ENCODE measurements around the gene BRINP2.

The BRINP2 gene

DNA sequence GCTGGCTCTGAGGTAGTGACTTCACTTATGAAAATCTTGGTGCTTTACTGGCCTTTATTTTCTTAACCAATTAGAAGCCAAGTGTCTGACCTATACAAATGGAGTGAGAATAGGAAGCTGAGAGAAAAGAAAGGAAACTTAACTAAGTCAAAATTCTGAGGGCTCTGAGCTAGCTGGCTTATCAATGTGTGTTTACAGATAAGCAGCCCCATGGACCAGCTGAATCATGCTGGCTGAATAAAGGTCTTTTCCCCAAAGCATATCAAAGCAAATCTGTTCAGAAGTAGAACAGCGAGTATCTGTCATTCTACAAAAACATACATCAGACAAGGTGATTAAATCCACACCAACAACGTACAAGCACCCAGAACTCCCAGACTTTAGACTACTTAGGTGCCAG, 117.2 kb downstream of the BRINP2 start:
- TF ChIP-seq, protein P1, sequence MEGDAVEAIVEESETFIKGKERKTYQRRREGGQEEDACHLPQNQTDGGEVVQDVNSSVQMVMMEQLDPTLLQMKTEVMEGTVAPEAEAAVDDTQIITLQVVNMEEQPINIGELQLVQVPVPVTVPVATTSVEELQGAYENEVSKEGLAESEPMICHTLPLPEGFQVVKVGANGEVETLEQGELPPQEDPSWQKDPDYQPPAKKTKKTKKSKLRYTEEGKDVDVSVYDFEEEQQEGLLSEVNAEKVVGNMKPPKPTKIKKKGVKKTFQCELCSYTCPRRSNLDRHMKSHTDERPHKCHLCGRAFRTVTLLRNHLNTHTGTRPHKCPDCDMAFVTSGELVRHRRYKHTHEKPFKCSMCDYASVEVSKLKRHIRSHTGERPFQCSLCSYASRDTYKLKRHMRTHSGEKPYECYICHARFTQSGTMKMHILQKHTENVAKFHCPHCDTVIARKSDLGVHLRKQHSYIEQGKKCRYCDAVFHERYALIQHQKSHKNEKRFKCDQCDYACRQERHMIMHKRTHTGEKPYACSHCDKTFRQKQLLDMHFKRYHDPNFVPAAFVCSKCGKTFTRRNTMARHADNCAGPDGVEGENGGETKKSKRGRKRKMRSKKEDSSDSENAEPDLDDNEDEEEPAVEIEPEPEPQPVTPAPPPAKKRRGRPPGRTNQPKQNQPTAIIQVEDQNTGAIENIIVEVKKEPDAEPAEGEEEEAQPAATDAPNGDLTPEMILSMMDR (IDR thresholded peaks at IDR 0.05; ENCODE audit: extremely low read depth, missing control alignments) = no peak
- DNase-seq (ENCODE audit: low spot score) = no peak

DNA sequence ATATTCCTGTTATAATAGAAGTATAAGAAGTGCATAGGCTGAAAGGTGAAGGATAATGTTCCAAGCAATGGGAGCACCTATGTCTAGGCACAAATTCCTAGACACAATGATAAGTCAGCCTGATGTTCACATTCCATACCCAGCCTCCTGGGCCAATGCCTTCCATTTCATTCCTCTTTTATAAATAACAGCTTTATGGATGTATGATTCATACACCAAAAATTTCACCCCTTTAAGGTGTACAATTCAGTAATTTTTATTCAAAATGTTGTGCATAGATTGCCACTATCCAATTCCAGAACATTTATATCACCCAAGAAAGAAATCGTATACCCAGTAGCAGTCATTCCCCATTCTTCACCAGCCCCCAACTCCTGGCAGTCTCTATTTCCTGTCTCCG, 118.8 kb downstream of the BRINP2 start:
- TF ChIP-seq, protein P1 (IDR thresholded peaks at IDR 0.05; ENCODE audit: extremely low read depth, missing control alignments) = no peak
- no peak for DNase-seq (ENCODE audit: low spot score)

- DNase-seq (ENCODE audit: low spot score) = no peak
- TF ChIP-seq, protein P1 (IDR thresholded peaks at IDR 0.05; ENCODE audit: extremely low read depth, missing control alignments) = no peak
These were observed 129.7 kb downstream of the BRINP2 start for GRCh38 chr1:177300431-177300830.

DNA sequence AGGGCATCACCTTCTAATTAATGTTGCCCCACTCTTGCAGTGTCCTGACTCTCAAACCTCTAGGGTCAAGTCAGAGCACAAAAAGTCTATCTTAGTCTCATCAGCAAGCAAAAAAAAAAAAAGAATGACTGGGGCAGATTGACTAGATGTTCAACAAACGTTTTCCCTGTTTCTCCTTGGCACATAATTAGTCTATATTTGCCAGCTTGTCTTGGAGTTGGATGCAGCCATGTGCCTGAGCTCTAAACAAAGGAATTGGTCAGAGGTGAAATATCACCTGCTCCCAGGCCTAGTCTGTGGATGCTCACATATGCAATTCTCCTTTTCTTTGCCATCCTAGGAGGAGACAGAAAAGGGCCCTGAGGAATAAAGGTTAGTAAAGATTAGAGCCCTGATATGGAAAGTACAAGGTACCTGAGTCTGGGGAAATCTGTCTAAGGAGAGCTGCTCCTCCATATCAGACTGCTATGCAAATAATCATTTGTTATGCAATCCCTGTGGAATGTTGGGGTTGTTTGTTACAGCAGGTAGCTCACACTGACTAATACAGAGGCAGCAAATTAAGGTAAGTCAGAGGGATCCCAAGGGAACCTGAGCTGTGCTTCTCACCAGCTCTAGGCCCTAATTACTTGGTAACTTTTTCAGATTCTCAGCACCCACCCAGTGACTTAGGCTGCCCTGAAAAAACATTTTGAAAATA, 130.8 kb downstream of the BRINP2 start:
- DNase-seq (ENCODE audit: low spot score) = no peak
- TF ChIP-seq, protein P1 (IDR thresholded peaks at IDR 0.05; ENCODE audit: extremely low read depth, missing control alignments) = no peak

- no peak for DNase-seq (ENCODE audit: low spot score)
- TF ChIP-seq, protein P1 (IDR thresholded peaks at IDR 0.05; ENCODE audit: extremely low read depth, missing control alignments) = no peak
These were observed 131.7 kb downstream of the BRINP2 start for GRCh38 chr1:177302357-177303044.

- no peak for DNase-seq (ENCODE audit: low spot score)
- TF ChIP-seq, protein P1 (IDR thresholded peaks at IDR 0.05; ENCODE audit: extremely low read depth, missing control alignments) = no peak
These were observed 134.6 kb downstream of the BRINP2 start for GRCh38 chr1:177305040-177306018.

Data from GM20000 (cell line).